Suprapubic skin (tissue), 4 donors: ENCODE results near the gene NES. TPM values are rescaled to one million over a fixed set of nuclear protein-coding genes. Genes with fewer than 3 reads are reported as not detected.

Experiments
- DNase-seq, 2 donors: peaks; one replicate each; pipeline ENCODE4 v3.0.0-alpha.2; 2019; ENCODE audit warnings: low spot score in 2 of 2
- H3K27ac ChIP-seq: fragments of 200-600 bp; sonication (generic); one replicate; pipeline ENCODE4 v1.5.1; 2019
- H3K27me3 ChIP-seq: fragments of 200-600 bp; sonication (generic); one replicate; pipeline ENCODE4 v1.5.1; 2019
- H3K36me3 ChIP-seq: fragments of 200-600 bp; sonication (generic); one replicate; pipeline ENCODE4 v1.5.1; 2019
- H3K4me1 ChIP-seq: fragments of 200-600 bp; sonication (generic); one replicate; pipeline ENCODE4 v1.5.1; 2019
- H3K4me3 ChIP-seq: fragments of 200-600 bp; sonication (generic); one replicate; pipeline ENCODE4 v1.5.1; 2019; ENCODE audit warnings: mild to moderate bottlenecking
- H3K9me3 ChIP-seq: fragments of 200-600 bp; sonication (generic); one replicate; pipeline ENCODE4 v1.5.1; 2019
- CTCF ChIP-seq, 2 donors: fragments of 200-600 bp in 1 of 2; fragments of 450-650 bp in 1 of 2; sonication (generic) in 1 of 2; IDR thresholded peaks; one replicate each; pipeline ENCODE4 v1.5.1; 2016 to 2019; ENCODE audit warnings: antibody characterized with exemption in 2 of 2, mild to moderate bottlenecking in 1 of 2, moderate library complexity in 1 of 2
- EP300 ChIP-seq: sonication (generic); formaldehyde crosslinking; IDR thresholded peaks from one replicate; pipeline ENCODE4 v1.6.1; 2017; ENCODE audit warnings: antibody characterized with exemption
- POLR2A ChIP-seq, 2 donors: fragments of 450-650 bp; IDR thresholded peaks; one replicate each; pipeline ENCODE4 v1.6.1; 2017; ENCODE audit warnings: antibody characterized with exemption in 2 of 2, mild to moderate bottlenecking in 2 of 2, moderate library complexity in 2 of 2
- POLR2AphosphoS5 ChIP-seq, 3 donors: sonication (generic); formaldehyde crosslinking; IDR thresholded peaks; one replicate each; pipeline ENCODE4 v1.6.1; 2017; ENCODE audit warnings: antibody characterized with exemption in 3 of 3
- WGBS: methylation state at CpG from one replicate; pipeline ENCODE4 v1.1.5; 2018; 5-methylcytosine and 5-hydroxymethylcytosine counted together
- total RNA-seq, 4 donors: library from RNA; depleted of rRNA; stranded (reverse); fragments of >200 nt; gene quantifications; one replicate each; pipeline ENCODE4 v1.1.0, GENCODE V29; 2016

NES gene
- total RNA-seq, 4 donors from 2014 or later = 1.9 to 7.4 (median 4.8) TPM

GRCh38 chr1:156626079-156626438 lies 51.1 kb downstream of the NES start:
- WGBS = 48% methylated on average over 4 of the region's 4 CpGs
- no peak overlapping the region for H3K27ac ChIP-seq
- TF ChIP-seq POLR2A (IDR thresholded peaks at IDR 0.05) = no peak
- TF ChIP-seq CTCF (IDR thresholded peaks at IDR 0.05) = no peak
- TF ChIP-seq EP300 = no peak
- no peak for TF ChIP-seq POLR2AphosphoS5 (IDR thresholded peaks at IDR 0.05)
- no peak overlapping the region for H3K4me3 ChIP-seq
- H3K4me1 ChIP-seq = peaks cover 21% of the 10 kb centered on the region
- H3K27me3 ChIP-seq = peaks cover 82% of the 10 kb centered on the region
- no peaks in the 10 kb centered on the region for H3K36me3 ChIP-seq
- no peak for DNase-seq
- H3K9me3 ChIP-seq = no peaks in the 10 kb centered on the region

DNA sequence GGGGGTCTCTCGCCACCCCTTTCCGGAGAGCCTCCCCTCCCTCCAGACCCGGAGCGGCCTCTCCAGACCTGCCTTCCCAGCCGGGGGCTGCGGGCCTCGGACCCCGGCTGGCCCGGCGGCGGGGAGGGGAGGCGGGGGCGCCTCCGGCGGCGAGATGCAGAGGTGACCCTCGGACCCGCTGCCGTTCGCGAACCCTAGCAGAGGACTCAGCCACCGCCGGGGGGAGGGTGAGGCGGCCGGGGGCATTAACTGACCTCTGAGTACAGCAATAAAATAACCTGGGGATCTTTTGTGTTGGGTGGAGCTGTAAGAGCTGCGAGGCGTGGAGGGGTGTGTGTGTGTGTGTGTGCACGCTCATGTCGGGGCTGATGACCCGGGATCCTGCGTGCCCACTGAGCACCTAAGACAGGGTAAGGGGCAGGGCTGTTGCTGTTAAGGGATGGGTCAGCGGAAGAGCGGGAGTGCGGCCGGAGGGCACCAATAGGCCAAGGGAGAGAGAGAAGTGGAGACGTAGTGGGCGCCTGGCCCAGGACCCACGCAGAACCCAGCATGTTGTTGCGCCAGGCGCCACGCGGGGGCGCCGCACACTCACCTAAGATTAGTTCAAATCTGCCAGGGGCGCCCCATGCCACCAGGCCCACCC lies 51.6 kb downstream of the NES start:
- 2% methylated on average over 29 of the region's 45 CpGs for WGBS
- H3K27me3 ChIP-seq = peaks cover 82% of the 10 kb centered on the region

DNA sequence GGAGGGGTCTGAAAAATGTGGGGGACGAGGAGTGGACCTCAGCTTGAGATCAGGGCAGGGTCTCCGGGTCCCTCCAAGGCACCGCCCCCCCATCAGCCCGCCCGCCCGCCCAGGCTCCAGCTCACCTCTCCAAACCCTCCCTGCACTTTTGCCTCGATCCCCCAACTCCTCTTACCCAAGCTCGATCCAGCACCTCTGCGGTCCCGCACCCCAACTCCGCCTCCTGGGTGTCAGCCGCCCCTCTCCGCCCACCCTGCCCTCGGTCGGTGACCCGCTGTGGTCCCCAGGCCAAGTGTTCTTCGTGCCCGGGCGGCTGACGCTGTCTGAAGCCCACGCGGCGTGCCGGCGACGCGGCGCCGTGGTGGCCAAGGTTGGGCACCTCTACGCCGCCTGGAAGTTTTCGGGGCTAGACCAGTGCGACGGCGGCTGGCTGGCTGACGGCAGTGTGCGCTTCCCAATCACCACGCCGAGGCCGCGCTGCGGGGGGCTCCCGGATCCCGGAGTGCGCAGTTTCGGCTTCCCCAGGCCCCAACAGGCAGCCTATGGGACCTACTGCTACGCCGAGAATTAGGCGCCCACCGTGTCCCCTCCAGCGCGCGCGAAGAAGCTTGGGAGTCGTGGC lies 52.3 kb downstream of the NES start:
- TF ChIP-seq EP300 (no peak), POLR2A (IDR thresholded peaks at IDR 0.05) (no peak), POLR2AphosphoS5 (IDR thresholded peaks at IDR 0.05) (no peak), CTCF (IDR thresholded peaks at IDR 0.05) (no peak)
- Histone ChIP-seq H3K36me3 (no peaks in the 10 kb centered on the region), H3K27me3 (peaks cover 82% of the 10 kb centered on the region), H3K4me1 (peaks cover 21% of the 10 kb centered on the region), H3K9me3 (no peaks in the 10 kb centered on the region), H3K27ac (no peak overlapping the region), H3K4me3 (peak overlapping the region; percentile 42)
- WGBS = 4% methylated on average over 25 of the region's 55 CpGs
- DNase-seq = no peak

More for the DNA sequence above, 51.6 kb downstream of the NES start:
- DNase-seq = no peak
- H3K4me1 ChIP-seq = peaks cover 21% of the 10 kb centered on the region
- peak; percentile 65 to 81 for TF ChIP-seq CTCF (IDR thresholded peaks at IDR 0.05)
- TF ChIP-seq EP300 = no peak
- TF ChIP-seq POLR2AphosphoS5 (IDR thresholded peaks at IDR 0.05) = no peak
- TF ChIP-seq POLR2A (IDR thresholded peaks at IDR 0.05) = no peak
- peak overlapping the region; percentile 42 for H3K4me3 ChIP-seq
- H3K36me3 ChIP-seq = no peaks in the 10 kb centered on the region
- H3K9me3 ChIP-seq = no peaks in the 10 kb centered on the region
- no peak overlapping the region for H3K27ac ChIP-seq

DNA sequence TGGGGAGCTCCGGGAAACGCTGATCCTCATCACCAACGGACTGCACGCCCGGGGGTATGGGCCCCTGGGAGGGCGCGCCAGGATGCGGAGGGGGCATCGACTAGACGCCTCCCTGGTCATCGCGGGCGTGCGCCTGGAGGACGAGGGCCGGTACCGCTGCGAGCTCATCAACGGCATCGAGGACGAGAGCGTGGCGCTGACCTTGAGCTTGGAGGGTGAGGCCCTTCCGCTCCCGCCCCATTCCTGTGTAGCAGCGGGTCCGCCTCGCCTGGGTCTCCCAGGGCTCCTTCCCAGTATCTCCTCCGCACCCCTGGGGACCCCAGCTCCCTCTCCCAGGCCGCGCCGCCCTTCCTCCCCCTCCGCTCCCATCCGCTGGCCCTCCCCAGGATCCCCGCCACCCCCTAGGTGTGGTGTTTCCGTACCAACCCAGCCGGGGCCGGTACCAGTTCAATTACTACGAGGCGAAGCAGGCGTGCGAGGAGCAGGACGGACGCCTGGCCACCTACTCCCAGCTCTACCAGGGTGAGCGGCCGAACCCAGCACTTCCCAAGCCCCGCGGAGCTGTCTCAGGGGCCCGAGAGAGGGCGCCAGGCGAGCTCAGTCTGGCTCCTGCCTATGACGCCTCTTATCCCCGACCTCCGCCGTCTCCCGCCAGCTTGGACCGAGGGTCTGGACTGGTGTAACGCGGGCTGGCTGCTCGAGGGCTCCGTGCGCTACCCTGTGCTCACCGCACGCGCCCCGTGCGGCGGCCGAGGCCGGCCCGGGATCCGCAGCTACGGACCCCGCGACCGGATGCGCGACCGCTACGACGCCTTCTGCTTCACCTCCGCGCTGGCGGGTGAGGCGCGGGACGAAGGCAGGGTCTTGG lies 53.0 kb downstream of the NES start:
- H3K36me3 ChIP-seq = no peaks in the 10 kb centered on the region
- DNase-seq = no peak
- peaks cover 21% of the 10 kb centered on the region for H3K4me1 ChIP-seq
- TF ChIP-seq CTCF (IDR thresholded peaks at IDR 0.05) (no peak), POLR2A (IDR thresholded peaks at IDR 0.05) (no peak), EP300 (no peak), POLR2AphosphoS5 (IDR thresholded peaks at IDR 0.05) (no peak)
- WGBS = 6% methylated on average over 38 of the region's 87 CpGs
- peaks cover 84% of the 10 kb centered on the region for H3K27me3 ChIP-seq
- peak overlapping the region; percentile 42 for H3K4me3 ChIP-seq
- H3K27ac ChIP-seq = no peak overlapping the region
- H3K9me3 ChIP-seq = no peaks in the 10 kb centered on the region
